ENCODE results near the gene HOXA7. TPM values are rescaled to one million over a fixed set of nuclear protein-coding genes. Genes with fewer than 3 reads are reported as not detected.

HOXA7 gene
- polyA plus RNA-seq, 1 of the 3 experiments (the other 2 are of a cell fraction), result not detected

DNA sequence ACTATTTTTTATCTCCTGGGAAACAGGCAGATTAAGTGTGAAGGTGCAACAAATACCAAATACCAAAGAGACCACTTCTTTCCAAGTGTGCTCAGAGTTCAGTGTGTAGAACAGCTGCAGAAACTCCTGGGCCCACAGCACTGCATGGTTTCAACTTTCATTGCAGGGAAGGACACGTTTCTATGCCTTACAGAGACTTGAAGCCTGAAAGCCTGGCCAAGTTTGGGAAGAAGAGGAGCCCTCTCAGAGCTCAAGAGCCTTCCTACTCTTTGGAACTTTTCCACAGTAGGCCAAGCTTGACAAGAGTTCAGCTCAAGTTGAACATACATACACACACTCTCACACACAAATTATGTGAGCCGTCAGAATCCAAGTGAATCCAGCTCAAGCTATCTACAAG is 28.4 kb downstream of the HOXA7 start:
- Histone ChIP-seq H4K20me1 (ENCODE audit: insufficient read depth) (no peaks in the 10 kb centered on the region), H3K9me2 (no peaks in the 10 kb centered on the region), H3K79me2 (ENCODE audit: insufficient read depth) (no peaks in the 10 kb centered on the region), H3K27ac (ENCODE audit: low read depth in 2 of 2, low read length in 1 of 2) (no peak overlapping the region), H3K4me3 (ENCODE audit: low read depth in 2 of 2, low read length in 1 of 2) (no peak overlapping the region), H3K4me1 (ENCODE audit: control insufficient read depth in 1 of 2, insufficient read depth in 2 of 2, low read depth in 1 of 2, low read length in 1 of 2) (peaks cover 0 to 4% of the 10 kb centered on the region in 2 experiments; a peak in 1 of 4 replicates), H3K36me3 (replicated peaks in 1 of 2; ENCODE audit: control insufficient read depth in 1 of 2, insufficient read depth in 2 of 2, low read length in 1 of 2) (no peaks in the 10 kb centered on the region), H3K9me3 (no peaks in the 10 kb centered on the region), H3K4me2 (no peak overlapping the region), H3K27me3 (ENCODE audit: insufficient read depth) (peaks cover 88% of the 10 kb centered on the region), H3K9ac (no peak overlapping the region), H3F3A (replicated peaks; ENCODE audit: insufficient read depth) (no peaks in the 10 kb centered on the region), H2AFZ (ENCODE audit: low read depth) (no peak overlapping the region)
- ChIA-PET POLR2A (no interaction called here), CTCF (interaction anchor here (1.2 to 3.4 kb wide), 4 partner anchors 16 to 448 kb away, joined by 3 to 18 read pairs (median 6); partner anchors contain the start of gene HOXA5)
- DNase-seq, result no peak
- TF ChIP-seq FOSL2 (IDR thresholded peaks at IDR 0.05; ENCODE audit: borderline replicate concordance, low read depth) (no peak), FOXM1 (IDR thresholded peaks at IDR 0.05; ENCODE audit: low read depth) (no peak), RAD21 (IDR thresholded peaks at IDR 0.05; ENCODE audit: low read length) (no peak), NRF1 (IDR thresholded peaks at IDR 0.05; ENCODE audit: low read depth, low read length) (no peak), RFX5 (IDR thresholded peaks at IDR 0.05; ENCODE audit: low read length) (no peak), CHD2 (IDR thresholded peaks at IDR 0.05; ENCODE audit: low read length, partially characterized antibody) (no peak), RCOR1 (IDR thresholded peaks at IDR 0.05; ENCODE audit: low read length) (no peak), FOXJ3 (CRISPR knock-in tag; IDR thresholded peaks at IDR 0.05) (no peak), TCF12 (IDR thresholded peaks at IDR 0.05) (no peak), RXRA (IDR thresholded peaks at IDR 0.05; ENCODE audit: borderline replicate concordance, low read depth) (no peak)
- TF ChIP-seq, protein P1, sequence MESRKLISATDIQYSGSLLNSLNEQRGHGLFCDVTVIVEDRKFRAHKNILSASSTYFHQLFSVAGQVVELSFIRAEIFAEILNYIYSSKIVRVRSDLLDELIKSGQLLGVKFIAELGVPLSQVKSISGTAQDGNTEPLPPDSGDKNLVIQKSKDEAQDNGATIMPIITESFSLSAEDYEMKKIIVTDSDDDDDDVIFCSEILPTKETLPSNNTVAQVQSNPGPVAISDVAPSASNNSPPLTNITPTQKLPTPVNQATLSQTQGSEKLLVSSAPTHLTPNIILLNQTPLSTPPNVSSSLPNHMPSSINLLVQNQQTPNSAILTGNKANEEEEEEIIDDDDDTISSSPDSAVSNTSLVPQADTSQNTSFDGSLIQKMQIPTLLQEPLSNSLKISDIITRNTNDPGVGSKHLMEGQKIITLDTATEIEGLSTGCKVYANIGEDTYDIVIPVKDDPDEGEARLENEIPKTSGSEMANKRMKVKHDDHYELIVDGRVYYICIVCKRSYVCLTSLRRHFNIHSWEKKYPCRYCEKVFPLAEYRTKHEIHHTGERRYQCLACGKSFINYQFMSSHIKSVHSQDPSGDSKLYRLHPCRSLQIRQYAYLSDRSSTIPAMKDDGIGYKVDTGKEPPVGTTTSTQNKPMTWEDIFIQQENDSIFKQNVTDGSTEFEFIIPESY (IDR thresholded peaks at IDR 0.05; ENCODE audit: borderline replicate concordance, low read depth), result no peak
- WGBS (ENCODE audit: low lambda C conversion rate), result 7% methylated on average over 2 of the region's 2 CpGs

DNA sequence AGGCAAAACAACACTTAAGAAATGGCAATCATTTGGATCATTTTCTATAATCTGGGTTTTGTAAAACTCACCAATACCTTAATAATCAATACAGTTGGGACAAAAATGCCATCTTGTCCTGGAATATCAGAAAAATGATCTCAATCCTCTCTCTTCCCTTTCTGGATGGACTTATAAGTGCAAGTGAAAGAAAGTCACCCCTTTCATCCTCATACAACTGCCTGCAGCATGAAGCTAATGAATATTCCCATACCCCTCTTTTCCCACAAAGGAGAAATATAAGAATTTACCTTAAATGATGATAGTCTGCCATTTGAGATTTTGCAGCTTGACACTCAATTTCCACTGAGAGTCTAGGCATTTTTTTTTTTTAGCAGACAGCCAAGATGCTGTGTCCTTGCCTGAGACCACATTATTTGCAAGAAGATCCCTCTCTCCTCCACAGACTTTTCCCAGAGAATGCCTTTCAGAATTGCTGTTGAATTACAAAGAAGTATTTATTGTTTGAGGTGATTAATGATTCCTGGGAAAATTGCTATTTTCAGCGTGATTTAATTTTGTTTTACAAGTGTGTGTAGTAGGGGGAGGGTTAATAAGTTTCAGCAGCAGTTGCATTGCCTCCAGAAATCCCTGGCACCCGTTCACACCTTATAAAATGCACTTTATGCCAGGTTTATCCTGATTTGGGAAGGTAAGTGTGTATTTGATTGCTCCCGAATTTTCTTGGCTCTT is 29.7 kb downstream of the HOXA7 start:
- ChIA-PET POLR2A (interaction anchor here (0.7 kb wide), 1 partner anchor 407 kb away, joined by 3 read pairs; no protein-coding TSS in a partner anchor), CTCF (interaction anchor here (0.7 to 3.4 kb wide), 6 partner anchors 11 to 334 kb away, joined by 3 to 18 read pairs (median 4); partner anchors contain the start of gene HOXA5)
- no peaks in the 10 kb centered on the region for H3K9me3 ChIP-seq
- H2AFZ ChIP-seq (ENCODE audit: low read depth), result no peak overlapping the region
- no peaks in the 10 kb centered on the region for H4K20me1 ChIP-seq (ENCODE audit: insufficient read depth)
- H3K27ac ChIP-seq (ENCODE audit: low read depth in 2 of 2, low read length in 1 of 2), result no peak overlapping the region
- DNase-seq, result no peak
- TF ChIP-seq ELF1 (IDR thresholded peaks at IDR 0.05) (no peak), YY1 (IDR thresholded peaks at IDR 0.05; ENCODE audit: low read depth) (no peak), CHD2 (IDR thresholded peaks at IDR 0.05; ENCODE audit: low read length, partially characterized antibody) (no peak), GABPA (IDR thresholded peaks at IDR 0.05; ENCODE audit: low read depth) (no peak)
- TF ChIP-seq, protein P2, sequence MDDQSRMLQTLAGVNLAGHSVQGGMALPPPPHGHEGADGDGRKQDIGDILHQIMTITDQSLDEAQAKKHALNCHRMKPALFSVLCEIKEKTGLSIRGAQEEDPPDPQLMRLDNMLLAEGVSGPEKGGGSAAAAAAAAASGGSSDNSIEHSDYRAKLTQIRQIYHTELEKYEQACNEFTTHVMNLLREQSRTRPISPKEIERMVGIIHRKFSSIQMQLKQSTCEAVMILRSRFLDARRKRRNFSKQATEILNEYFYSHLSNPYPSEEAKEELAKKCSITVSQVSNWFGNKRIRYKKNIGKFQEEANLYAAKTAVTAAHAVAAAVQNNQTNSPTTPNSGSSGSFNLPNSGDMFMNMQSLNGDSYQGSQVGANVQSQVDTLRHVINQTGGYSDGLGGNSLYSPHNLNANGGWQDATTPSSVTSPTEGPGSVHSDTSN (IDR thresholded peaks at IDR 0.05), result no peak
- H3K27me3 ChIP-seq (ENCODE audit: insufficient read depth), result peaks cover 91% of the 10 kb centered on the region
- 4% methylated on average over 3 of the region's 3 CpGs for WGBS (ENCODE audit: low lambda C conversion rate)
- no peaks in the 10 kb centered on the region for H3K9me2 ChIP-seq
- no peak overlapping the region for H3K4me3 ChIP-seq (ENCODE audit: low read depth in 2 of 2, low read length in 1 of 2)
- H3K4me2 ChIP-seq, result no peak overlapping the region
- no peaks in the 10 kb centered on the region for H3F3A ChIP-seq (replicated peaks; ENCODE audit: insufficient read depth)
- H3K4me1 ChIP-seq (ENCODE audit: control insufficient read depth in 1 of 2, insufficient read depth in 2 of 2, low read depth in 1 of 2, low read length in 1 of 2), result peaks cover 0 to 4% of the 10 kb centered on the region in 2 experiments; a peak in 1 of 4 replicates
- no peaks in the 10 kb centered on the region for H3K36me3 ChIP-seq (replicated peaks in 1 of 2; ENCODE audit: control insufficient read depth in 1 of 2, insufficient read depth in 2 of 2, low read length in 1 of 2)
- H3K79me2 ChIP-seq (ENCODE audit: insufficient read depth), result no peaks in the 10 kb centered on the region
- no peak overlapping the region for H3K9ac ChIP-seq

Data from SK-N-SH (cell line).